Measurements from ENCODE around the gene LRRC63. TPM values are rescaled to one million over a fixed set of nuclear protein-coding genes. Genes with fewer than 3 reads are reported as not detected.

LRRC63 gene
- total and polyA plus RNA-seq, 9 of the 15 experiments (the other 6 are each of a cell fraction or from before 2014, with no cell fraction given): 0.07 to 0.41 (median 0.24) TPM; not detected in 1

GRCh38 chr13:46281779-46282178 is 70.1 kb downstream of the LRRC63 start (continued):
- TF ChIP-seq BACH1 (tag; IDR thresholded peaks at IDR 0.05): 0 out of 2 replicates have a peak, but pooled peaks have one; percentile 35
- no peak for TF ChIP-seq ZNF695 (CRISPR knock-in tag; IDR thresholded peaks at IDR 0.05)
- peak; percentile 90 for TF ChIP-seq MAFG (tag; conservative IDR thresholded peaks at IDR 0.05)
- 0 out of 2 replicates have a peak, but pooled peaks have one; percentile 22 for TF ChIP-seq MGA (IDR thresholded peaks at IDR 0.05)
- peak; percentile 11 to 27; a peak in 1 of 4 replicates for TF ChIP-seq KDM1A (IDR thresholded peaks at IDR 0.05)
- TF ChIP-seq ZNF561 (CRISPR knock-in tag; conservative IDR thresholded peaks at IDR 0.05): no peak
- no peak for TF ChIP-seq ATF7 (IDR thresholded peaks at IDR 0.05)

All from K562 (cell line).